ENCODE results near the gene FRMPD4. TPM values are rescaled to one million over a fixed set of nuclear protein-coding genes. Genes with fewer than 3 reads are reported as not detected.
A peak's percentile ranks its signal among the peaks of the same experiment; 100 is the strongest.
"Not testable (repeated sequence)": the region's sequence is repeated elsewhere in the genome, so short reads cannot be mapped to it uniquely, and the experiment has no call there.

The FRMPD4 gene
- total RNA-seq, 1 donor from 2014 or later, result 1.2 TPM

DNA sequence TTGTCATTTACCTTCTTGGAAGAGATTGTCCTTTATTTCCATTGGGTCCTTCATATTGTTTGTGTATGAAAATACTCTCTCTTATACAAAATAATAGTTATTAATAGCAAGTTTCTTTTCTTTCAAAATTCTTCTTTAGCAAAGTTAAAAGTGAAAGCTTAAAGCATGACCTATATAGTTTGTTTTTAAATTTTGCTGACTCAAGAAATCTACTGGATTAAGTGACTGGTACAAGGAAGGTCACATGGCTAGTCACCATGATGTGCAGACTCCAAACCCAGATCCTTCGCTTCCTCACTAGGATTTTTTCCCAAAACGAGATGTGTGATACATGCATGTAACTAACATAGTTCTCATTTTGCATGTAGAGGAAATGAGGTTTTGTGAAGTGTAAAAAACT, 322.7 kb downstream of the FRMPD4 start:
- intact Hi-C loops (cut with DNase I), result no loop called here
- DNase-seq (ENCODE audit: missing footprints) (no peak), ATAC-seq (no peak)

- DNase-seq (ENCODE audit: missing footprints), result no peak
- no peak for ATAC-seq
- intact Hi-C loops (cut with DNase I), result no loop called here
These were observed 324.8 kb downstream of the FRMPD4 start for GRCh38 chrX:12463052-12463451.

DNA sequence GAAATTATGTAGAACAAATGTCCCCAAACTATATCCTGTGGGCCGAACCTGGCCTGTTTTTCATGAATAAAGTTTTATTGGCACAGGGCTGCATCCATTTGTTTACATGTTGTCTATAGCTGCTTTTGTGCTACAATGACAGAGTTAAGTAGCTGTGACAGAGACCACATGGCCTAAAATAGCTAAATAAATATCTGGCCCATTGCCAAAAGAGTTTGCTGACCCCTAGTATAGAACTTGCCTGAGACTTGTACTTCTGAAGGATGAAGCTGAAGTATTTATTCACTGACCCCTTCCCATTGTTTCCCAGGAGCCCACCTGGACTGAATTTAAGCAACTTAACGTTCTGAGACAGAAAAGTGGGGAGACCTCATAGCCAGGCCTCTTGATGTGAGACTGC, 325.6 kb downstream of the FRMPD4 start:
- intact Hi-C loops (cut with DNase I), result no loop called here
- no peak for DNase-seq (ENCODE audit: missing footprints)
- no peak for ATAC-seq

- no peak for ATAC-seq
- no peak for DNase-seq (ENCODE audit: missing footprints)
- intact Hi-C loops (cut with DNase I), result no loop called here
These were observed 329.0 kb downstream of the FRMPD4 start for GRCh38 chrX:12467321-12467720.

DNA sequence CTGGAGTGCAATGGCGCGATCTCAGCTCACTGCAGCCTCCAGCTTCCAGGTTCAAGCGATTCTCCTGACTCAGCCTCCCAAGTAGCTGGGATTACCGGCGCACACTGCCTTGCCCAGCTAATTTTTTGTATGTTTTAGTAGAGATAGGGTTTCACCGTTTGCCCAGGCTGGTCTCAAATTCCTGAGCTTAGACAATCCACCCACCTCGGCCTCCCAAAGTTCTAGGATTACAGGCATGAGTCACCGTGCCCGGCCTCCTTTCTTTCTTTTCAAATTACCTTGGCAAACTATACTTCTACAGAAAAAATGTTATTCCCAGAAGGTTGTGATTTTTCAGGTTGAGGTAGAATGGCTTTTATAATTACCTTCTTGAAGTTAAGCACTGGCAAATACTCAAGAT, 331.0 kb downstream of the FRMPD4 start:
- ATAC-seq (no peak), DNase-seq (ENCODE audit: missing footprints) (no peak)
- intact Hi-C loops (cut with DNase I), result no loop called here

- no peak for DNase-seq (ENCODE audit: missing footprints)
- no peak for ATAC-seq
- intact Hi-C loops (cut with DNase I), result no loop called here
These were observed 332.8 kb downstream of the FRMPD4 start for GRCh38 chrX:12471061-12471460.

GRCh38 chrX:12480956-12481355, 342.7 kb downstream of the FRMPD4 start:
- intact Hi-C loops (cut with DNase I), result no loop called here
- no peak for DNase-seq (ENCODE audit: missing footprints)
- no peak for ATAC-seq

GRCh38 chrX:12488220-12488619, 349.9 kb downstream of the FRMPD4 start:
- DNase-seq (ENCODE audit: missing footprints), result no peak
- intact Hi-C loops (cut with DNase I), result no loop called here
- ATAC-seq, result no peak

DNA sequence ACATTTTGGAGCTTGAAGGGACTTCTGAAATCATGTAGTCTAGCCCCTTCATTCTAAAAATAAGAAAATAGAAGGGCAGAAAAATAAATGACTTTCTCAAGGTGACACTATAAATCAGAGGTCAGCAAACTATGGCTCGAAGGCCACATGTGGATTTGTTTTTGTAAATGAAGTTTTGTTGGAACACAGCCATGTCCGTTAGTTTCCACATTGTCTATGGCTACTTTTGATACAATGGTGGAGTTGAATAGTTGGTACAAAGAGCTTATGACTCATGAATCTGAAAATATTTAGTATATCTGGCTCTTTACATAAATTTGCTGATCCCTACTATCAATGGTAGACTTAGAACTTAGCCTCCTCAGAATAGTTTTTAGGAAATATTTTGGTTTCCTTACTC, 350.5 kb downstream of the FRMPD4 start:
- ATAC-seq, result no peak
- intact Hi-C loops (cut with DNase I), result no loop called here
- no peak for DNase-seq (ENCODE audit: missing footprints)

- DNase-seq (ENCODE audit: missing footprints) (no peak), ATAC-seq (no peak)
- intact Hi-C loops (cut with DNase I), result no loop called here
These were observed 351.1 kb downstream of the FRMPD4 start for GRCh38 chrX:12489341-12489740.

- DNase-seq (ENCODE audit: missing footprints) (no peak), ATAC-seq (peak; percentile 81)
- intact Hi-C loops (cut with DNase I), result no loop called here
These were observed 356.3 kb downstream of the FRMPD4 start for GRCh38 chrX:12494400-12495138.

DNA sequence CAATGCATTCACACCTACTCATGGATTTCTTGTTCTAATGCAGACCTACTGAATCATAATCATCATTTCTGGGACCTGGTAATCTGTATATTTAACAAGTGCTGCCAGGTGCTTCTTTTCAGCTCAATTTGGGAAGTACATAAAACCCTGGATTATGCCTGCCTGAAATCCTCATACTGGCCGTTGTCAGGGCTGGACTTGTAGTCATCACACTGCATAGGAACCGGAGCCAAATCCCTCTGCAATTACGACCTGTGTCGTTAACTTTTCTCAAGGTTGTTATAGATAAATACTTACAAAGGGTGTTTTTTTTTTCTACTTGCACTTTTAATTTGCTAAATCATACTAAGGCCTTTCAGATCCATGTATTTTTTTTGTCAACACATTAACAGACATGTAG, 358.1 kb downstream of the FRMPD4 start:
- intact Hi-C loops (cut with DNase I), result no loop called here
- DNase-seq (ENCODE audit: missing footprints) (no peak), ATAC-seq (no peak)

- intact Hi-C loops (cut with DNase I), result no loop called here
- ATAC-seq, result no peak
- DNase-seq (ENCODE audit: missing footprints), result no peak
These were observed 359.7 kb downstream of the FRMPD4 start for GRCh38 chrX:12497832-12498591.

GRCh38 chrX:12505127-12505526, 366.9 kb downstream of the FRMPD4 start:
- ATAC-seq (no peak), DNase-seq (ENCODE audit: missing footprints) (no peak)
- intact Hi-C loops (cut with DNase I), result no loop called here

DNA sequence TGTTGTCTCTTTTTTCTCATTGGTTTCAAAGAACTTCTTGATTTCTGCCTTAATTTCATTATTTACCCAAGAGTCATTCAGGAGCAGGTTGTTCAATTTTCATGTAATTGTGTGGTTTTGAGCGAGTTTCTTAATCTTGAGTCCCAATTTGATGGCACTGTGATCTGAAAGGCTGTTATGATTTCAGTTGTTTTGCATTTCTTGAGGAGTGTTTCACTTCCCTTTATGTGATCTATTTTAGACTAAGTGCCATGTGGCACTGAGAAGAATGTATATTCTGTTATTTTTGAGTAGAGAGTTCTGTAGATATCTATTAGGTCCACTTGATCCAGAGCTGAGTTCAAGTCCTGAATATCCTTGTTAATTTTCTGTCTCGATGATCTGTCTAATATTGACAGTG, 377.1 kb downstream of the FRMPD4 start:
- ATAC-seq; DNase-seq (ENCODE audit: missing footprints); intact Hi-C loops (cut with DNase I): not testable (repeated sequence)

- ATAC-seq, result no peak
- intact Hi-C loops (cut with DNase I), result no loop called here
- DNase-seq (ENCODE audit: missing footprints), result no peak
These were observed 388.0 kb downstream of the FRMPD4 start for GRCh38 chrX:12526306-12526705.

DNA sequence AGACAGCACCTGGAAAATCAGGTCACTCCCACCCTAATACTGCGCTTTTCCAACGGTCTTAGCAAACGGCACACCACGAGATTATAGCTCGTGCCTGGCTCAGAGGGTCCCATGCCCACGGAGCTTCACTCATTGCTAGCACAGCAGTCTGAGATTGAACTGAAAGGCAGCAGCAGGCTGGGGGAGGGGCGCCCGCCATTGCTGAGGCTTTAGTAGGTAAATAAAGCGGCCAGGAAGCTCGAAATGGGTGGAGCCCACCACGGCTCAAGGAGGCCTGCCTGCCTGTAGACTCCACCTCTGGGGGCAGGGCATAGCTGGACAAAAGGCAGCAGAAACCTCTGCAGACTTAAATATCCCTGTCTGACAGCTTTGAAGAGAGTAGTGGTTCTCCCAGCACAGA, 399.8 kb downstream of the FRMPD4 start:
- ATAC-seq; DNase-seq (ENCODE audit: missing footprints); intact Hi-C loops (cut with DNase I): not testable (repeated sequence)

DNA sequence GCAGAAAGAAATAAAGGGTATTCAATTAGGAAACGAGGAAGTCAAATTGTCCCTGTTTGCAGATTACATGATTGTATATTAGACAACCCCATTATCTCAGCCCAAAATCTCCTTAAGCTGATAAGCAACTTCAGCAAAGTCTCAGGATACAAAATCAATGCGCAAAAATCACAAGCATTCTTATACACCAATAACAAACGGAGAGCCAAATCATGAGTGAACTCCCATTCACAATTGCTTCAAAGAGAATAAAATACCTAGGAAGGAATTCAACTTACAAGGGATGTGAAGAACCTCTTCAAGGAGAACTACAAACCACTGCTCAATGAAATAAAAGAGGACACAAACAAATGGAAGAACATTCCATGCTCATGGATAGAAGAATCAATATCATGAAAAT, 404.0 kb downstream of the FRMPD4 start:
- intact Hi-C loops (cut with DNase I); ATAC-seq; DNase-seq (ENCODE audit: missing footprints): not testable (repeated sequence)

- ATAC-seq (no peak), DNase-seq (ENCODE audit: missing footprints) (no peak)
- intact Hi-C loops (cut with DNase I), result no loop called here
These were observed 410.1 kb downstream of the FRMPD4 start for GRCh38 chrX:12548341-12548740.

DNA sequence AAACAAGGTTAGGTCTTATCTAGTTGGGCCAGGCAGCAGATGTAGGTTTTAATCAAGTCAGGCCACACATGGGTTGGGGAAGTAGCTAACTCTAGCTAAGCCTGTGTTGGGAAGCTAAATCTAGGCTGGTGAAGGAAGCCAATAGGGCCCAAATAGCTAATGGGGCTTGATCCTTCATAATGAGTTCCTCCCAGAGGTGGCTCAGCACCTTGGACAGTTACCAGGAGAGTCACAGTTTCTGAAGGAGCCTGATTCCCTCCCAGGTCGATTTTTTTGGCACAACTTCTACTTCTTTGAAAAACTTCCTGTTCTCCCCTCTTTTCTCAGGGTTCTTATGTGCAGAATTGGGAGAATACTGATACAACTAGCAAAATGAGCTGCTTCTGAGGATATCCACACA, 410.5 kb downstream of the FRMPD4 start:
- no peak for ATAC-seq
- DNase-seq (ENCODE audit: missing footprints), result no peak
- intact Hi-C loops (cut with DNase I), result no loop called here
